ENCODE data around the gene AMOTL2. TPM values are rescaled to one million over a fixed set of nuclear protein-coding genes. Genes with fewer than 3 reads are reported as not detected.
A peak's percentile ranks its signal among the peaks of the same experiment; 100 is the strongest.

AMOTL2 gene
- total and polyA plus RNA-seq, 4 donors, result 54.7 to 82.9 (median 73.3) TPM

DNA sequence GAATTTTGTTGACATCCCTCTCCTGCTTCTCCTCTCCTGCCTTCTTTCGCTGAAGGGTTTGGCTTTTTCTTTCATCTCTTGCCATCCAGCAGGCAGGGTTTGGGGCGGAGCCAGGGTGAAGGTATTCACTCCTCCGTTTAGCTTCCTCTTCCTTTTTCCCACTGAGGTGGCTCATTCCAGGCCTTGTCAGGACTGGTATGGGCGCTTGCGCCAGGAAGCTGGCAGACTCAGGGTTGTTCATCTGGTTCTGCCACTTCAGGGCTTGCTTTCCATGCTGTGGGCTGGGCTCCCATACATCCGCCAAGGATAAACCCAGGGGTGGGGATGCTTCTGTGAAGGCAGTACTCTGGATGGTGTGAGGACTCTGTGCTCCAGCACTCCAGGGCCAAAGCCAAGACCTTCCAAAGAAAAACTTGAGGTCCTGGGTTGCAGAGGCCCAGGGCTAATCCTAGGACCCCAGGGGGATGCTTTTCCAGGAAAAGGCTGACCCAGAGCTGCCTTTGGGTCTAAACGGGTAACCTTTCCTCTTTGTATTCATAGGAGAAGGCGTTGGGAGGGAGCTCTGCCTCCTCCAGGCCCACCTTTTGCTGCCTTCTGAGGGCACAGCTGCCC, 7.7 kb upstream of the AMOTL2 start:
- H3K36me3 ChIP-seq (ENCODE audit: control insufficient read depth, insufficient read depth, low read length), result no peaks in the 10 kb centered on the region
- H3K4me3 ChIP-seq (ENCODE audit: low read depth, low read length), result no peak overlapping the region
- 63% methylated on average over 8 of the region's 8 CpGs for WGBS (ENCODE audit: insufficient coverage)
- no peaks in the 10 kb centered on the region for H3K9me3 ChIP-seq (ENCODE audit: control insufficient read depth, insufficient read depth, low read length)
- no peak for DNase-seq (ENCODE audit: low read depth in 4 of 6, low spot score in 6 of 6)
- H3K27ac ChIP-seq (ENCODE audit: low read depth, low read length), result no peak overlapping the region
- no peaks in the 10 kb centered on the region for H3K4me1 ChIP-seq (ENCODE audit: control insufficient read depth, insufficient read depth, low read length)
- H3K27me3 ChIP-seq (ENCODE audit: control insufficient read depth, insufficient read depth, low read length), result no peaks in the 10 kb centered on the region

DNA sequence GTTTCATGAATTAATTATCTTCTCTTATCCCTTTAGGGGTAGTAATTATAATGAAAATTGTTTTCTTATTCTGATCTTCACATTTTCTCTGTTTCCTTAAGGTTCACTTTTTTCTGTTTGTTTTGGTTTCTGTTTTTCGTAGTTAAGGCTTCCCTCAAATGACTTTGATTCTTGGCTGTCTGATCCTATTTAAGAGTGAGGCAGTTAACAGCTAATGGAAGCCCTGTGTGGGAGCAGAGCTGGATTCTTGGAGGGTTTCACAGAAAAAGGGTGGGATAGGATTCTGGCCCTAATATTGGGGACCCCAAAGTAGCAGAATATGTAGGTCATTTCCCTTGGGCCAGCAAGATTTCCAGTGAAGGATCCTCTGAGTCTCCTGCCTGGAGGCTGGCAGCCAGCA, 6.8 kb upstream of the AMOTL2 start:
- no peak overlapping the region for H3K4me3 ChIP-seq (ENCODE audit: low read depth, low read length)
- H3K9me3 ChIP-seq (ENCODE audit: control insufficient read depth, insufficient read depth, low read length), result no peaks in the 10 kb centered on the region
- H3K27me3 ChIP-seq (ENCODE audit: control insufficient read depth, insufficient read depth, low read length), result no peaks in the 10 kb centered on the region
- H3K4me1 ChIP-seq (ENCODE audit: control insufficient read depth, insufficient read depth, low read length), result no peaks in the 10 kb centered on the region
- DNase-seq (ENCODE audit: low read depth in 4 of 6, low spot score in 6 of 6), result no peak
- 44% methylated on average over 1 of the region's 1 CpG for WGBS (ENCODE audit: insufficient coverage)
- H3K36me3 ChIP-seq (ENCODE audit: control insufficient read depth, insufficient read depth, low read length), result no peaks in the 10 kb centered on the region
- no peak overlapping the region for H3K27ac ChIP-seq (ENCODE audit: low read depth, low read length)

- H3K9me3 ChIP-seq (ENCODE audit: control insufficient read depth, insufficient read depth, low read length), result no peaks in the 10 kb centered on the region
- no peaks in the 10 kb centered on the region for H3K27me3 ChIP-seq (ENCODE audit: control insufficient read depth, insufficient read depth, low read length)
- WGBS (ENCODE audit: insufficient coverage), result no CpG with 5 or more reads among the region's 2 CpGs
- DNase-seq (ENCODE audit: low read depth in 4 of 6, low spot score in 6 of 6), result no peak
- H3K4me1 ChIP-seq (ENCODE audit: control insufficient read depth, insufficient read depth, low read length), result peaks cover 5% of the 10 kb centered on the region
- H3K4me3 ChIP-seq (ENCODE audit: low read depth, low read length), result no peak overlapping the region
- no peaks in the 10 kb centered on the region for H3K36me3 ChIP-seq (ENCODE audit: control insufficient read depth, insufficient read depth, low read length)
- no peak overlapping the region for H3K27ac ChIP-seq (ENCODE audit: low read depth, low read length)
Measured at GRCh38 chr3:134380249-134380648, 6.0 kb upstream of the AMOTL2 start.

DNA sequence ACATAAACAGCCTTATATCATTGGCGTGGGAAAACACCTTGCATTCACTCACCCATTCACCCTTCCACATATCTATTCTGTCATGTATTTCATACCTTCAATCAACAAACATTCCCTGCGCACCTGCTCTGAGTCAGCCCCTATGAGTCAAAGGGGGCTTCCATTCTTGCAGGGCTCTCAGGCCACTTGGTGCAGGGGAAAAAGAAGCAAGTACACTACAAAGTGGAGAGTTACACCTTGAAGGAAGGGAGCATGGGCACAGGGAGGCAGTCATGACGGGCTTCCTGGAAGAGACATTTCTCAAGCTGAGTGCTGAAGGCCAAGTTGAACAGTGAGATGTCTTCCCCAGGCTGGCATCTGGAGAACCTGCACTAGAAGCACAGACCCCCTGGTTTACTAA, 4.6 kb upstream of the AMOTL2 start:
- no peak overlapping the region for H3K27ac ChIP-seq (ENCODE audit: low read depth, low read length)
- no peaks in the 10 kb centered on the region for H3K9me3 ChIP-seq (ENCODE audit: control insufficient read depth, insufficient read depth, low read length)
- peaks cover 15% of the 10 kb centered on the region for H3K4me1 ChIP-seq (ENCODE audit: control insufficient read depth, insufficient read depth, low read length)
- no peaks in the 10 kb centered on the region for H3K27me3 ChIP-seq (ENCODE audit: control insufficient read depth, insufficient read depth, low read length)
- no peaks in the 10 kb centered on the region for H3K36me3 ChIP-seq (ENCODE audit: control insufficient read depth, insufficient read depth, low read length)
- no peak for DNase-seq (ENCODE audit: low read depth in 4 of 6, low spot score in 6 of 6)
- 100% methylated on average over 2 of the region's 3 CpGs for WGBS (ENCODE audit: insufficient coverage)
- H3K4me3 ChIP-seq (ENCODE audit: low read depth, low read length), result no peak overlapping the region

DNA sequence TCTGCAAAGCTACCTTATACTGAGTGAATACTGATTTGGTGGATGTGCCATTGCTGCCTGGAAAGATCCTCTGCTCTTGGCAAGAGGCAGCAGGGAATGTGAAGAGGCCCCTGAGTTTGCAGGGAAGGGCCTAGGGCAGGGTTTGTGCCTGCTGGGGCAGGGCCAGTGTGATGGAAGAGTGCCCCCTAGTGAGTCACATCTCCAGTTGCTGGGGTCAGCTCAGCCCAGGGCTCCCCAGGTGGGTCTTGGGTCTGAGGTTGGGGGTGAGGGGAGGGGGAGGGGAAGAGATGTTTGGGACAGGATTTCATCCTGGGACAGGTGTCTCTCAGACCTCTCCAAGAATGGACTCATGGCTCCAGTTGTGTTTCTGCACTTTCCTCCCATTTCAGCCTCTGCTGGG, 4.1 kb upstream of the AMOTL2 start:
- H3K27ac ChIP-seq (ENCODE audit: low read depth, low read length), result no peak overlapping the region

GRCh38 chr3:134377896-134378295, 3.6 kb upstream of the AMOTL2 start:
- Histone ChIP-seq H3K27ac (ENCODE audit: low read depth, low read length) (no peak overlapping the region), H3K36me3 (ENCODE audit: control insufficient read depth, insufficient read depth, low read length) (no peaks in the 10 kb centered on the region), H3K9me3 (ENCODE audit: control insufficient read depth, insufficient read depth, low read length) (no peaks in the 10 kb centered on the region), H3K4me1 (ENCODE audit: control insufficient read depth, insufficient read depth, low read length) (peaks cover 24% of the 10 kb centered on the region), H3K4me3 (ENCODE audit: low read depth, low read length) (no peak overlapping the region), H3K27me3 (ENCODE audit: control insufficient read depth, insufficient read depth, low read length) (no peaks in the 10 kb centered on the region)
- 95% methylated on average over 3 of the region's 3 CpGs for WGBS (ENCODE audit: insufficient coverage)
- DNase-seq (ENCODE audit: low read depth in 4 of 6, low spot score in 6 of 6), result no peak

More for the DNA sequence above, 4.1 kb upstream of the AMOTL2 start:
- Histone ChIP-seq H3K4me3 (ENCODE audit: low read depth, low read length) (no peak overlapping the region), H3K9me3 (ENCODE audit: control insufficient read depth, insufficient read depth, low read length) (no peaks in the 10 kb centered on the region), H3K27me3 (ENCODE audit: control insufficient read depth, insufficient read depth, low read length) (no peaks in the 10 kb centered on the region), H3K4me1 (ENCODE audit: control insufficient read depth, insufficient read depth, low read length) (peaks cover 19% of the 10 kb centered on the region), H3K36me3 (ENCODE audit: control insufficient read depth, insufficient read depth, low read length) (no peaks in the 10 kb centered on the region)
- no peak for DNase-seq (ENCODE audit: low read depth in 4 of 6, low spot score in 6 of 6)

- Histone ChIP-seq H3K27ac (ENCODE audit: low read depth, low read length) (no peak overlapping the region), H3K27me3 (ENCODE audit: control insufficient read depth, insufficient read depth, low read length) (no peaks in the 10 kb centered on the region), H3K4me3 (ENCODE audit: low read depth, low read length) (no peak overlapping the region), H3K36me3 (ENCODE audit: control insufficient read depth, insufficient read depth, low read length) (no peaks in the 10 kb centered on the region), H3K9me3 (ENCODE audit: control insufficient read depth, insufficient read depth, low read length) (no peaks in the 10 kb centered on the region), H3K4me1 (ENCODE audit: control insufficient read depth, insufficient read depth, low read length) (peaks cover 28% of the 10 kb centered on the region)
- no peak for DNase-seq (ENCODE audit: low read depth in 4 of 6, low spot score in 6 of 6)
- 73% methylated on average over 3 of the region's 5 CpGs for WGBS (ENCODE audit: insufficient coverage)
Measured at GRCh38 chr3:134376786-134377426, 2.7 kb upstream of the AMOTL2 start.

DNA sequence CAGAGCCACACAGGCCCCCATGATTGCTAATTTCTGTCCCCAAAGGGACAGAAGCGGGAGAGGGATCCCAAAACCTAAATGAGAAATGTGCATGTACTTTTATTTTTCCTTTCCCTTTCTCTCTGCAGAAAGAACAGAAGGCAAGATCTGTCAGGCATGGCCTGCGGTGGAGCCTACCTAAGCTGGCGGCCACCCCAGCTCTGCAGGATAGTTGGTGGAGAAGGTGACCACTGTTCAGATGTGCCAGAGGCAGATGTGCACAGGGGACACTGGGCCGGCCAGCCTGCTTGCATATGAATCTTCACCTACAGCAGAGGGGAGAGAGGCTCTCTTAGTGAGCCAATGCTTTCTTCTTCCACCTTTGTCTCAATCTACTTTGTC, 2.1 kb upstream of the AMOTL2 start:
- DNase-seq (ENCODE audit: low read depth in 4 of 6, low spot score in 6 of 6), result no peak
- no peaks in the 10 kb centered on the region for H3K27me3 ChIP-seq (ENCODE audit: control insufficient read depth, insufficient read depth, low read length)
- H3K4me1 ChIP-seq (ENCODE audit: control insufficient read depth, insufficient read depth, low read length), result peaks cover 33% of the 10 kb centered on the region
- H3K4me3 ChIP-seq (ENCODE audit: low read depth, low read length), result no peak overlapping the region
- H3K36me3 ChIP-seq (ENCODE audit: control insufficient read depth, insufficient read depth, low read length), result peaks cover under 1% of the 10 kb centered on the region
- H3K9me3 ChIP-seq (ENCODE audit: control insufficient read depth, insufficient read depth, low read length), result no peaks in the 10 kb centered on the region
- no peak overlapping the region for H3K27ac ChIP-seq (ENCODE audit: low read depth, low read length)
- WGBS (ENCODE audit: insufficient coverage), result 79% methylated on average over 2 of the region's 4 CpGs

GRCh38 chr3:134375582-134376384, 1.5 kb upstream of the AMOTL2 start:
- Histone ChIP-seq H3K36me3 (ENCODE audit: control insufficient read depth, insufficient read depth, low read length) (peaks cover 7% of the 10 kb centered on the region), H3K4me3 (ENCODE audit: low read depth, low read length) (peak overlapping the region; percentile 84), H3K4me1 (ENCODE audit: control insufficient read depth, insufficient read depth, low read length) (peaks cover 39% of the 10 kb centered on the region), H3K9me3 (ENCODE audit: control insufficient read depth, insufficient read depth, low read length) (no peaks in the 10 kb centered on the region), H3K27ac (ENCODE audit: low read depth, low read length) (peak overlapping the region; percentile 99), H3K27me3 (ENCODE audit: control insufficient read depth, insufficient read depth, low read length) (no peaks in the 10 kb centered on the region)
- WGBS (ENCODE audit: insufficient coverage), result 83% methylated on average over 4 of the region's 8 CpGs
- DNase-seq (ENCODE audit: low read depth in 4 of 6, low spot score in 6 of 6), result no peak

Data from spinal cord (tissue), 10 donors.